ENCODE results near the gene NPY2R.

NPY2R gene

GRCh38 chr4:155249016-155249566, 40.7 kb downstream of the NPY2R start:
- DNase-seq = no peak

GRCh38 chr4:155252327-155252726, 43.9 kb downstream of the NPY2R start:
- no peak for DNase-seq

DNA sequence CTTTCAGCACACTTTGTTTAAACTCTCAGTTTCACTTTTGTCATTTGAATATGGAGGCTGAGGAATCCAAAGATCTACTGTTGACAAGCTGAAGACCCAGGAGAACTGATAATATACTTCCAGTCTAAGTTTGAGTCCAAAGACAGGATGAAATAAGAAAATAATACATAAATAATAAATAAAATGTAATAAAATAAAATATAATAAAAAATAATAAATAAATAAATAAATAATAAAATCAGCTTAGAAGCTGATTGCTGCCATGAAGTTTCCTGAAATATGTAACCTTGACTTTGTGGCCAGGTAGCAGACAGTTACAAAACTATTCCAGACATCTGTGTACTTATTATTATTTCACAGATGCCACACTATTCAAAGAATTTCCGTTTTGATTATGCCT, 55.0 kb downstream of the NPY2R start:
- no peak for DNase-seq

DNA sequence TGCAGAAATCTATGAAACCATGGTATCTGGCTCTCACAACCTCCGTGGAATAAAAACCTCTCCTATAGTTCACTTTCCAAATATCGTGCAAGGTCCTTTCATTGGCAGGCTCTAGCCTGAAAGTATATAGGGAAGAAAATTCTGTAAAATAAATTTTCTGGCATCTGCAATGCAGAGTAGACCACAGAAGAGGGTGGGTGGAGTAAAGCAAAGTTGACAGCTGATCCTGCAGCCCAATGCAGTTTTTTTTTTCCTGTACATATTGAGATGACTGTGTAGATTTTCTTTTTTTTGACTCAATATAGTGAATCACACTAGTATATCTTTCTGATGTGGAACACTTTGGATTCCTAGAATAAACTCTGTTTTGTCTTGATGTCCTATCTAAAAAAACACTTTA, 56.7 kb downstream of the NPY2R start:
- DNase-seq = no peak
